NCI-H1417 treated with DMSO at 0.1 percent for 48 hours (cell line): Measurements from ENCODE around the gene EDA.

Experiments used
- DNase-seq: peaks from one replicate; lab custom pipeline; 2025; lab: John Stamatoyannopoulos, UW

Gene EDA

DNA sequence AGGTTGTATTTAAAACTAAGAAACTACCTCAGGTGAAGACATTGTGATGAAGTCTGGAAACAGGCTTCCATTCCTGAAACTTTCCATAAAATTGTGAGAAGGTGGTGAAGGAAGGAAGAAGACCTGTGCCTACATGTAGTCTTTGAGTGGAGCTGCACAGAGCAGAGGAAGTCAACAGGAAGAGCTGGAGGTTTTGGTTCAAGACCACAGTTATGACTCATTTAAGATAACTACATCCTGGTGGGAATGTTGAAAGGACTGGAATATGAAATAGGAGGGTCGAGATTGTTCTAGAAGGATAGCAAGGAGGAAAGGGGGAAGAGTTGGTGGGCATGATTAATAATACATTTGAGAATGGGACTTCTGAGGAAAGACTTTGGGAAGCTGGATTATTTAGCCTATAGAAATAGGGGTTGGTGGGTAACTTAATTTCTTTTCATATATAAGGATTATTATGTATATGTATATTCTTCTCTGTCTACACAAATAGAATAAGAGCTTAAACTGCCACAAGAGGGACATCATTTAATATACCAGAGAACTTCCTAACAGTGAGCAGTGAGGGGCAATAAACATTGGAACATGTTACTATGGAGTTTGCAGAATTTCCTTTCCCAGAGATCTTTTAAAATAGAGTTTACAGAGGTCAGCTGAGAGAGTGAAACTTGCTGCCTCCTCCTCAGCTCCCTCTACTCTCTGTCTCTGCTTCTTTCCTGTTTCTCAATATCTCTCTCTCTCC lies 410.4 kb downstream of the EDA start:
- no peak for DNase-seq

DNA sequence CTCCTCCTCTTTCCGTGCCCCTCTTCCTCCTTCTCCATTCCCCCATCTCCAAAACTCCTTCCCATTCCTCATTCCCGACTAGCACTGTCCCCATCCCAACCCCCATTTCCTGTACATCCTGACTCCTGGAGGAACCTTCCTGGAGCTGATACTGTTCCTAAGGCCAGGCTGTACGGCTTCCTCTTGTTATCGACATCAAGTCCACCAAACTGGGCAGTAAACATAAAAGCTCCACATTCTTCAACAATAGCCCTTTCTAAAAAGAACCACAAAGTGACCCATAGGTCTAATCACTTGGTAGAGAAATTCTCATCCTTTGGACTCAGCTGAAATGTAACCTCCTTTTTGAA lies 410.9 kb downstream of the EDA start:
- DNase-seq = no peak

DNA sequence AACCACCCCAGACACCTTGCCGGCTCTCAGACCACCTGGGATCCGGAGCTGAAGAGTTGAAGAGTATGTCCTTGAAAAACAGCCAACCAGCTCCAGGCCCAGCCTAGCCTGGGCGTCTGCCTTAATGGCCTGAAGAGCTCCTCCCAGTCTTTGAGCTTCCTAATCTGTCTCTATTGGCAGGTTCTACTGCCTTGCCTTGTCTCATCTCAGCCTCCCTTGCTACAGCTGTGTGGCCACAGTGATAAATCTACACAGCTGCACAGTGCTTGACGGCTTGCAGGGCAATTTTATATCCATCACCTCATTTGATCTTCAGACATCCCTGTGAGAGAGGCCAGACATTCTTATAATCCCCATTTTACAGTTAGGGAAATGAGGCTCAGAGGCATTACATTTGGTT lies 413.9 kb downstream of the EDA start:
- no peak for DNase-seq

DNA sequence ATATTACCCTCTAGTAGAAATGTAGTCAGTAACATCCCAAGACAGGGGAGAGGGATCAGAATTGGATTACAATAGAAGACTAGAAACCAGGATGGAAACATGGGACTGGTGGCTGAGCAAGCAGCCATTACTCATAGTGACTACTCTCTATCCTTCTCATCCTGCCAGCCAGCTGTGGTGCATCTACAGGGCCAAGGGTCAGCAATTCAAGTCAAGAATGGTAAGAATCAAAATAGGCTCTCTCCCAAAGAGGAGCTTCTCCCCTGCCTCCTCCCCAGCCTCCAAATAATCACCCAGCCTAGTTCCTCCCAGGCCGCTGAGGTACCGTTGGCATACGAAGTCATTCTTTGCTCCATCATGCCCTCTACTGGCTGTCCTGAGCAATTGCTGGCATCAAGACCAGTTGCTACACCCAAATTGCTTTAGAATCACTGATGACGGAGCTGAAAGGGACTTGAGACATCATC lies 414.4 kb downstream of the EDA start:
- no peak for DNase-seq

DNA sequence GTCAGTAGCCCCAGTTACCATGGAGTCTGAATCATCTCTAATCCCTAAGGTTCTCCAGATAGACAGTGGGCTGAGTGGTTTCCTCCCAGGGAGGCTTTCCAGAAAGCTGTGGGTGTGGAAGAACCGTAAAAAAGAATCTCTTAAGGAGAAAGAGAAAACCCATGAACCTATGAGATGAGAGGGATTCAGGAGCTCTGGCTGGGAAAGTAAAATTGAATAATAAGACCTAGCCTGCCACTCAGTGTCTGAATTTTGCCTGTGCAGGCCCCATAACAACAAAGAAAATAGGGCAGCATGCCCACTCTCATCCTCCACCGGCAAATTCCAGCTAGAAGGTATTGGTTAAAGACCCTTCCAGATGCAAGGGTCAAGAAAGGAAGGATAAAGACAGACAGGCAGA lies 416.9 kb downstream of the EDA start:
- DNase-seq = no peak

DNA sequence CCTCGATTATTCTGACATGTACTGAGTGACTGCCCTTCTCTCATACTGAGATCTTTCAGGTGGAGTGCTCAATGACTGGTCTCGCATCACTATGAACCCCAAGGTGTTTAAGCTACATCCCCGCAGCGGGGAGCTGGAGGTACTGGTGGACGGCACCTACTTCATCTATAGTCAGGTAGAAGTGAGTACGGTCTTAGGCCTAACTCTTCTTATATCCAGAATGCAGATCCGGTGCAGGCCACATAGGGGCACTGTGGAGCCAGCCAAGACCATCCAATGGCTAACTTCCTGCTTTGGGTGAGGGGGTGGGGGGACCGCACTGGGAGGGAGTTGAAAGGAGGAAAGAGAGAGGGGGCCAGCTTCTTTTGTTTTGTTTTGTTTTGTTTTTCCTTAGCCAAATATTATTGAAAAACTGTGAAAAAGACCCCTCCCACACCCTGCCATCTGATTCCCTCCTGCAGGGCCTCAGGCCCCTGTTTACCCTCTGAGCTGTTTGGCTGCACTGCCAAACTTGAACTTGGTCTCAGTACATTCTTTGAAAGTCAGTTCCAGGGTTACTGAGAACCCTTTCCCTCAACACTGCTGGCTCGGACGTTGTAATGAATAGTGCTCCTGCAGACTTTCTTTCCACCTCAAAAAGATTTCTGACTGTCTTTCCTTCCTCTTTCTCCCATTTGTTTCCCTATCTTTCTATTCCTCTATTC lies 417.6 kb downstream of the EDA start:
- DNase-seq = no peak

DNA sequence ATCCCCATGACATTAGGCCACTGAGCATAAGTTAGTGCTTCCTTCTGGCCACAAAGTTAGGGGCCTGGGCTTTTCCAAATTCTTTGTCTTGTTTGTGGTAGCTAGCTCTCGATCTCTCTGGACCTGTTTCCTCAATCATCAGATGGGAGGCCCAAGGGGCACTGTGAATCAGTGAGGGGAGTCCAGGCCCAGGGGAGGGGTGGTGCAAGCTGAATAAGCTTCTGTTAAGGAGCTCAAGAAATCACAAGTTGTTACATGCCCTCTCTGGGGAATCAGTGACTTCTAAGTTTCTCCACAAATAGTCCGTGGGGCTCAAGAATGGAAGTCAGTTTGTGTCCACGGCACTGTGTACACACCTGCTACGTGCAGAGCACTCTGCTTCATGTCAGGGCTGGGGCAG lies 418.7 kb downstream of the EDA start:
- no peak for DNase-seq

DNA sequence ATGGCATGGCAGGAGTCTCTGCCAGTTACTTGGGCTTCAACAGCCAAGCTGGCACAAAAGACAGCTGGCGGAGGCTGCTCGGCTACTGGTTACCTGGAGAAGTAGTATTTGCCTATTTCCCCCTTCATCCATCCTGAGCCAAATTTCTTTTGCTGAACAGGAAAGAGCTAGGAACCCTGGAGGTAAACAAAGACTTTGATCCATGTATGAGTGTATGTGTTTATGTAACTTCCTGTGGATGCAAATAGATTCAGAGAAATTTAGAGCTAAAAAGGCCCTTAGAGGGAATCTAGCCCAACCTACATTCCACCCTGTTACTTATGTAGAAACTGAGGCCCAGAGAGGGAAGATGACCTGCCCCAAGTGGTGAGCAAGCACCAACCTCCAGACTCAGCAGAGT lies 422.6 kb downstream of the EDA start:
- DNase-seq = no peak

DNA sequence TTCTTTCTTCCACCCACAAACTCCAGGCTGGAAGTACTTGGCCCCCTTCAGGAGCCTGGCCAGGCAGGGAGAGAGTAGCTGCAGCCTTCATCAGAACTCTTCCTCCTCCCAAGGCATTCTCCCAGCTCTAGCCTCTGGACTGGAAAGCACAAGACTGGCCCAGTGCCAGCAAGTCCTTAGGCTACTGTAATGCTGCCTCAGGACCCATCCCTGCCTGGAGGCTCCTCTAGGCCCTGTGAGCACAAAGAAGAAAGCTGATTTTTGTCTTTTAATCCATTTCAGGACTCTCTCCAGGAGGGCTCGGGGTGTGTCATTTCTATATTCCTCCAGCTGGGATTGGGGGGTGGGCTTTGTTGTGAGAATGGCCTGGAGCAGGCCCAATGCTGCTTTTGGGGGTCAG lies 423.0 kb downstream of the EDA start:
- DNase-seq = no peak

DNA sequence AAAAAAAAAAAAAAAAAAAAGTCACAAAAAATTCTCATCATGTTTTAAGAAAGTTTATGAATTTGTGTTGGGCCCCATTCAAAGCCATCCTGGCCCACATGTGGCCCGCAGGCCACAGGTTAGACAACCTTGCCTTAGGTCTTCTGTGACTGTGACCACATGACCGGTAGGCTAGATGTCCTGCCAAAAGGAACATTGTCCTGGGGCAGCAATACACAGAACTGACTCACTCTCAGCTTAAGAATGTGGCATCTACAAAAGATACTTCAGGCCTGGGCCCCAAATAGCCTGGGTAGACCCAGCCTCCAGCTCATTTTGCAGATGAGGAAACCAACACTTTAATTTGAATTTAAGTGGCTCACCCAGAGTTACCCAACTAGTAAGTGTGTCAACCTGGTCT lies 423.8 kb downstream of the EDA start:
- no peak for DNase-seq

DNA sequence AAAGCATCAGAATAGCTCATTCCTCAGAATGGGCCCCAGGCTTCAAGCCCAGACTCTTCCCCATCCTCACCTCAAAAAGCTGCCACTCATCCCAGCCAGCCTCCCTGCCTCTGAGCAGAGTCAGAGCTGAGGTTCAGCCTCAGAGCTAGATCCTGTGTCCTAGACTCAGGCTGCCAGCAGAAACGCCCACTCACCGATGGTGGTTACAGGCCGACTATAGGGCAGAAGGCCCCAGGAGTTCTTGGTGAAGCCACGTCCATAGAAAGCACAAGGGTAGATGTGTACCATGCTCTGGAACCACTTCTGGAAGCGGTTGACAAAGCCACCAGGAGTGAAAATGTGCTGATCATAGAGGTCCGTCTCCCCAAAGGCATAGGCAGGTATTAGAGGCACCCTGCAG lies 426.1 kb downstream of the EDA start:
- no peak for DNase-seq

DNA sequence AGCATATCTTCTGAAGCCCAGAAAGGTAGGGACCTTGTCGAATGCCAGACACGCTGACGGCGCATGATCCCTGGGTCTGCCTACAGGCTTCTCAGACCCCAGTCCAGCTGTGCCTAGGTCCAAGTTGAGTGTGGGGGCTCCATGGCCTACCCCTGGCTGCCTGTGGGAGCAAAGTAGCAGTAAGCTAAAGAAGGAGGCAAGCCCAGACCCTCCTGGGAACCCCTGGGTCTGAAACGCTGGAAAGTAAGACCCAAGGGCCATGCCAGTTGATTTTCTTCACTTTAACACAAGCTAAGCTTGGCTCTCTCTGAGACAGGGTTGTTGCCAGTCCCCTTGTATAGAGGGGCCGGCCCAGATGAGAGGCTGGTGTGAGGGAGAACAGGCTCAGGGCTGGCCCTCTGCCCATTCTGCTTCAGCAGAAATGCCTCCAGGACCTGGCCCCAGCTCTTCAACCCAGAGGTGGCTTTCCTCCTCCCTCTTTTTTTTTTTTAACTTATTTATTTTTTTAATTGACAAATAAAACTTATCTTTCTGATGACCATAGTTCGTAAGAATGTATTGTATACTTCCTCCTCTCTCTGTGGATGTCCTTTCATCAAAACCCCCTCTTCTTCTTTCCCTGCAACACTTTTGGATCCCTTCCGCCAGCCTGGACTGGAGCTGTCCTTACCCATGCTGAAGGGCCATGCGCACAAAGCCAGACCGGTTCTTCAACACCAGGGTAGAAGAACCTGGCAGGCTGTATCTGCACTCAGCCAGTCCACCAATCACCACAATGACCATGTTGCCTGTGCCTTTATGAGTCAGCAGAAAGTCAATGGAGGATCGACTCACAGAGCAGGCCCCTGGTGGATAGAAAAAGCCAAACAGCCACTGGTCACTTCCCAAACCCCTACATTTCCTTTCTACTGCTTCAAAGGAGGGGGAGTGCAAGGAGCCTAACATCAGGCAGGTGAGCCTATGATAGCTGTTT lies 426.8 kb downstream of the EDA start:
- no peak for DNase-seq

DNA sequence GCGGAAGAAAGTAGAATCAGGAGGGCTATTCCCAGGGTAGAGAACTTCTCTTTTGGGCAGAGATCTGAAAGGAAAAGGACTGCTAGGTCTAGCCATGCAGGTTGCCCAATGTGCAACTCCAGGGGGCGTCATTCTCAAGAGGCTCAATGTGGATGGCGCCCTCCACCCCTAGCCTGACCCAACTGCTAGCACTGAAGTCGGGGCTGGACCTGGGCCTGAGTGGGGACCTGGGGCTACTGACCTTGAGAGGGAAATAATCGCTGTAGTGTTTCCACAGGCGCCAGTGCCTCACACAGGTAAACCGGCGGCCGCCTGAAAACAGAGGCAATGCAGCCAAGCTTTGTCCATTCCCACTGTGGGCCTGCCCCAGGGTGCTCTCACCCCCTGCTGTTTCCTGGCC lies 427.8 kb downstream of the EDA start:
- no peak for DNase-seq

DNA sequence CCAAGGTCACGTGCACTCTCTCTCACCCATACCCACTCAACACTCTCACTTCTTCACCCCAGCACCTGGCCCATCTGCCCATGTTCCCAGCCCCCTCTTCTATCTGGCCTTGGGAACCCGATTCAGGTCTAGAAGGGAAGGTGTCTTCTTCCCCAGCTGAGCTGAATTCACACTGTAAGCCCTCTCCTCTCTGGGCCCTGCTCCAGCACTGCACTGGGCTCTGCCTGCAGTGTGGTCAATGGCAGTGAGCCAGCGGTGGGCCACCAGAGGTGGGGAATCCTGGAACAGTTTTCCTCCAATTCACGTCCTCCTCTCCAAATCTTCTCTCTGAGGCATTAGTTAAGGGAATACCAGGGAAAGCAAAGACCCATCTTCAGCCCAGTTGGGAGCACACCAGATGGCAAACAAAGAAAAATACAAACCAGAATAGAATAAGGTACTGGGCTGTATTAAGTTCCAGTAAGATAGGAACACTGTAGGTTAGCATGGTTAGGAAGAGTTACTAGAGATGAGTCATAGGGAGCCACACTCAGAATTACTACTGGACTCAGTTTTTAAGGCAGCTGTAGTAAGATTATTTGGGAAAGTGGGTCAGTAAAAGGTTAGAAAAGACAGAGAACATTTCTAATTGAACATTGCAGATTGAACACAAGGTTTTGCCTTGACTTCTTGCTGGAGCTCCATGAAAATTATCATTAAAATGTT lies 428.8 kb downstream of the EDA start:
- no peak for DNase-seq

DNA sequence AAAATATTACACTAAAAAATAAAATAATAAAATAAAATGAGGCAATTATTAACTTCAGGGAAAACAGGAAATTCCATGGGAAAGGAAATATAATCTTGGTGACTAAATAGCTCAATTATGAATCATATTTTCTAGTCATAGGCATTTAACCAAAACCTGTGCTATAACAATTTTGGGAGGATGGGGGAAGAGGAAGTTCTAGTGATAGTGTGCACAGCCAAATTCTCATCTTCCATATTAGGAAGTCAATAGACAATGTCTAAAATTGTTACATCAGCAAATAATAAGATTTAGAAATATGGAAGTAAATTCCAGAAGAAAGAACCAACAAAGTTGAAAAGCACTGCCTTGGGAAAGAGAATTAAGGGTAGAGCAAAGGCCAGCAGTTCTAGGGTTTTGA lies 431.1 kb downstream of the EDA start:
- no peak for DNase-seq

DNA sequence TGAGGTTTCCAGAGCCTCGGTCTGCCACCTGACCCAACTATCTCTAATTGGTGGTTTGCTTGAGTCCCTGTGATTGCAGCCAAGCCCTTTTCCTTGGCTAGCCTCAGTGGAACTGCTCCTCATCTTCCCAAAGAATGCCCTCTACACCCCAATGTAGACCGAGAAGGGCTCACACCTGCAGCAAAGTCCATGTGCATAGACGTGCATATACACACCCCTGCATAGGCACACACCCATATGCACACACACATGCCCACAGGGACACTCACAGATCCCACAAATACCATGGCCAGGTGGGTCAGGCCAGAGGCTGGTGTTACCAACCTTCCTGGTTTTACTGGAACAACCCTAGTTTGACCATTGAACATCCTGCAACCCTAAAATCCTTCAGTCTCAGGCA lies 433.5 kb downstream of the EDA start:
- DNase-seq = no peak

DNA sequence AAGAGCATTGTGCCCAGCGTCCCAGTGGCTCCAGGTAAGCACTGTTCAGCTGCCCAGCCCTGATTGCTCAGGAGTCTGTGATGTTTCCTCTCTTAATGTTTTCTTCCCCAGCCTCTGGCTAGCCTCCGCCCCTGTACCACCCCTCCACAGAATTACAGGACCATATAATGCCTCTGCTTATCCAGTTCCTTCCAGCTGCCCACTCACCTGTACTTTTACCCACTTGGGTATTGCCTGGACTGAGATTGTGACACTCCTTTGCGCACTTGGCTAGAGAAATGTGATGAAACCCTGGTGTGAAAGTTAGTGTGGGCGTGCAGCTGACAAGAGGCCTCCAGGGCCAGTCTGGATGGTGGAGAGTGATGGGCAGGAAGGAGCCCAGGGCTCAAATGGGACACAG lies 434.0 kb downstream of the EDA start, which contains the start of gene AWAT2:
Gene AWAT2, minus strand, starts transcription at position 14 of the 400 bp plus-strand sequence. Its CDS starts 6 bp downstream, at position 8.
- no peak for DNase-seq

DNA sequence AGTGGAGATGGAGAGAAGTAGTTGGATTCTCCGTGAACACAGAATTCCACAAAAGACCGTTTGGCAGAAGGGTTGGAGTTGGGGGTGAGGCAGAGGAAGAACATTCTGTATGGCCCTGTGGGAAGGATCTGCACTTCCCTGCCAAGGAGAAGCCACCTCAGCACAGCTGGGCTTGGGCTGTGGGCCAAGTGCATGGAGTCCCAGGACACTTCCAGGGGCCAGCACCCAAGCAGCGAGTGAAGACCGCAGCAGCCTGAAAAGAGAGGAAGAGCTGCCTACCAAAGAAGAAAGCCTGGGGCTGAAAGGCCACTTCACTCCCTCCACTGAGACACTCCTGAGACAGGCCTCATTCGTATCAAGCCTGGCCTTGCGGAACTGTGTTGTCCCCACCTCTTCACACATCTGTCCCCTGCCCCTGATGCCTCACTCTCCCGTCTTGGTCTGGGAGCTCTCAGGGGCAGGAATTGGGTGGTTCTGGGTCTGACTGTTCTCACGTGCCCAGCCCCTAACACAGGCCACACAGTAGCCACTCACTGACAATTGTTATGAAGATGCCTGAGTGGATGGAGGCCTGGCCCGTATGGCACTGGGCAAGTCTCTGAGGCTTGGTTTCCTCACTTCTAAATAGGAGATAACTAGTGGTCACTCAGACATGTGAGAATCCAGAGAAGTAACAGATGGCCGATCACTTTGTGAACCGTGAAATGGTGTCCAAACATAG lies 437.1 kb downstream of the EDA start:
- no peak for DNase-seq

DNA sequence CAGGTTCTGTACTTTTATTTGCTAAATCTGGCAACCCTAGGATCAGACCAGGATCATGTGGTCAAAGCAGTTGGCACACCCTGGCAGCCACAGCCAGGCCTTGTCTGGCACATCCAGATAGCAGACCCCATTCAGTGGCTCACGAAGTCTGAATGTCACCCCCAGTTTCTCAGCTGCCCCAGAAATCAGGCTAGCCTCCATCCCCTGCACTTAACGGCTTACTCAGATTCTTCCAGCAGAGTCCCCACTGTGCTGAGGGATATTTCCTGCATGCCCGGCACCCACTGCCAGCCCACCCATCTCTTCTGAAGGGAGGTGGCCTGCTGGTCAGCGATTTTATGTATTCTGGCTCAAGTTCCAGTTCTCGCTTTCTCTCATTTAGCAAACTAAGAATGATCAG lies 438.5 kb downstream of the EDA start:
- no peak for DNase-seq

DNA sequence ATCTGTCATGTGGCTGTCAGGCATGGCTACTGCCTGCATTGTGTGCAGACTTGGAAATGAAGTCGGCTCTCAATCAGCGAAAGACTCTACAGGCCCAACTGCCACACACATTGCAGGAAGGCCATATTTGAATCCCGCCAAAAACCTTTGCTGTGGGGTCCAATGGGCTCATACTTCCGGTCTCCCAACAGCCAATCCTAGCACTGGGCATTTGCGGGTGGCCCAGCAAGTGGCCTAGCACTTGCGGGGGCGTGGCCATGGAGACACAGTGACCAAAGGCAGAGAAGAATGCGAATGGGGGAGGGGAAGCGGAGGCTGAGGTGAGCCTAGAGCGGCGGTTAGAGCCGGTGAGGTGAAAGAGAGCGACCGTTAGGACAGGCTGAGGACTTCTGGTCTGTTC lies 446.2 kb downstream of the EDA start, which contains the start of gene OTUD6A:
Gene OTUD6A, plus strand, starts transcription at position 382 of the 400 bp plus-strand sequence. CDS start 68 bp downstream, outside the sequence.
- no peak for DNase-seq

DNA sequence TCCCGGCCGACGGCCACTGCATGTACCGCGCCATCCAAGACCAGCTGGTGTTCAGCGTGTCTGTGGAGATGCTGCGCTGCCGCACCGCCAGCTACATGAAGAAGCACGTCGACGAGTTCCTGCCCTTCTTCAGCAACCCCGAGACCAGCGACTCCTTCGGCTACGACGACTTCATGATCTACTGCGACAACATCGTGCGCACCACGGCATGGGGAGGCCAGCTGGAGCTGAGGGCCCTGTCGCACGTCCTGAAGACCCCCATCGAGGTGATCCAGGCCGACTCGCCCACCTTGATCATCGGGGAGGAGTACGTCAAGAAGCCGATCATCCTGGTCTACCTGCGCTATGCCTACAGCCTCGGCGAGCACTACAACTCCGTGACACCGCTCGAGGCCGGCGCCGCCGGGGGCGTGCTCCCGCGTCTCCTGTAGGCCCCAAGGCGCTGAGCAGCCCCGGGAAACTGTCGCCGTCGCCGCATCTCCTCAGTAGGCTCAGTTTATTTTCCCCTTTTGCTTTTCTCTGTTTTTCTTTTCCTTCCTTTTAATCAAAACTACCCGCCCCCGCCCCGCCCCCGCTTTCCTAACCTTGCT lies 447.1 kb downstream of the EDA start:
- DNase-seq = no peak
